MCF 10A (cell line): ENCODE results near the gene SERTM2. TPM values are rescaled to one million over a fixed set of nuclear protein-coding genes. Genes with fewer than 3 reads are reported as not detected.

Experiments
- BruUV-seq: library from RNA; stranded (reverse); fragments of 400-500 nt; replicated peaks from 2 replicates; lab custom pipeline; 2021; lab: Mats Ljungman, UMichigan
- CTCF ChIA-PET: fragments of 300-600 bp; sonication (Branson Sonifier 250); formaldehyde crosslinking; extraction: SDS; loops from one replicate; lab custom pipeline; 2021; ENCODE audit warnings: antibody characterized with exemption, inconsistent platforms; lab: Yijun Ruan, JAX
- POLR2A ChIA-PET: fragments of 300-600, 350-650 bp; sonication (Branson Sonifier 250); formaldehyde crosslinking; extraction: SDS; loops from one replicate; lab custom pipeline; 2020; ENCODE audit warnings: antibody characterized with exemption, inconsistent platforms; lab: Yijun Ruan, JAX
- DNase-seq: peaks from one replicate; pipeline ENCODE4 v3.0.0-alpha.2; 2018; ENCODE audit not compliant: unreplicated experiment
- H3K27ac Mint-ChIP-seq: one replicate; pipeline ENCODE4 v1.8.0; 2022; ENCODE audit warnings: mild to moderate bottlenecking, low read depth, mixed read lengths; ENCODE audit not compliant: unreplicated experiment
- H3K27me3 Mint-ChIP-seq: one replicate; pipeline ENCODE4 v1.8.0; 2022; ENCODE audit warnings: mixed read lengths; ENCODE audit not compliant: insufficient read depth, unreplicated experiment
- H3K36me3 Mint-ChIP-seq: one replicate; pipeline ENCODE4 v1.8.0; 2022; ENCODE audit warnings: mild to moderate bottlenecking, moderate library complexity, mixed read lengths; ENCODE audit not compliant: insufficient read depth, unreplicated experiment
- H3K4me1 Mint-ChIP-seq: one replicate; pipeline ENCODE4 v1.8.0; 2022; ENCODE audit warnings: mixed read lengths; ENCODE audit not compliant: insufficient read depth, unreplicated experiment
- H3K4me3 Mint-ChIP-seq: one replicate; pipeline ENCODE4 v1.8.0; 2022; ENCODE audit warnings: mild to moderate bottlenecking, moderate library complexity, mixed read lengths; ENCODE audit not compliant: unreplicated experiment
- H3K9me3 Mint-ChIP-seq: one replicate; pipeline ENCODE4 v1.8.0; 2022; ENCODE audit warnings: mixed read lengths; ENCODE audit not compliant: unreplicated experiment
- intact Hi-C: fragments of 100-400 bp; cut with micrococcal nuclease; formaldehyde crosslinking; loops from 2 replicates; pipeline ENCODE4 v1.14.1; 2022
- total RNA-seq: library from RNA; stranded (reverse); gene quantifications from 2 replicates; pipeline ENCODE4 v1.2.3, GENCODE V29; 2022
- TF ChIP-seq, protein P1 (sequence below): fragments of 200-600 bp; IDR thresholded peaks from one replicate; pipeline ENCODE4 v1.8.0; 2022; ENCODE audit warnings: antibody characterized with exemption, mild to moderate bottlenecking; ENCODE audit not compliant: unreplicated experiment

The SERTM2 gene
- total RNA-seq, 1 experiment from 2014 or later = not detected

DNA sequence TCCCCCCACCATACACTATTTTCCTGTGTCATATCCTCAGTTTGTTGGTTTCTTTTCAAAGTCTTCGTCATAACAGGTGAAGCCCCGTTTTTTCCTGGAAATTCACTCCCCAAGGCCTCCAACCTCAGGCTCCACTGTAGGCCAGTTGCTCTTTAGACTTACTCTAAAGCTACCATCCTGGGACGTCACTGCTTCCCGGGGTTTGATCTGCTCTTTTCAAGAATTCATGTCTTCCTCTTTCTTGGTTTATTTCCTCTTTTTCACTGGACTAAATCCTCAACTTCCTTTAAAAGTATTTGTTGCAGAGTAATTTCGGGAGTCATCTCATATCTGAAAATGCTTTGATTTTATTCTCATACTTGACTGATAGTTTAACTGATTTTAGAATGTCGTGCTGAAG, 6.5 kb upstream of the SERTM2 start:
- BruUV-seq = no TSS peak
- ChIA-PET CTCF (no interaction called here), POLR2A (no interaction called here)
- Mint-ChIP-seq H3K9me3 (no peaks in the 10 kb centered on the region), H3K4me3 (no peak overlapping the region), H3K27ac (no peak overlapping the region), H3K27me3 (peaks cover 34% of the 10 kb centered on the region), H3K36me3 (no peaks in the 10 kb centered on the region), H3K4me1 (no peaks in the 10 kb centered on the region)
- TF ChIP-seq, protein P1, sequence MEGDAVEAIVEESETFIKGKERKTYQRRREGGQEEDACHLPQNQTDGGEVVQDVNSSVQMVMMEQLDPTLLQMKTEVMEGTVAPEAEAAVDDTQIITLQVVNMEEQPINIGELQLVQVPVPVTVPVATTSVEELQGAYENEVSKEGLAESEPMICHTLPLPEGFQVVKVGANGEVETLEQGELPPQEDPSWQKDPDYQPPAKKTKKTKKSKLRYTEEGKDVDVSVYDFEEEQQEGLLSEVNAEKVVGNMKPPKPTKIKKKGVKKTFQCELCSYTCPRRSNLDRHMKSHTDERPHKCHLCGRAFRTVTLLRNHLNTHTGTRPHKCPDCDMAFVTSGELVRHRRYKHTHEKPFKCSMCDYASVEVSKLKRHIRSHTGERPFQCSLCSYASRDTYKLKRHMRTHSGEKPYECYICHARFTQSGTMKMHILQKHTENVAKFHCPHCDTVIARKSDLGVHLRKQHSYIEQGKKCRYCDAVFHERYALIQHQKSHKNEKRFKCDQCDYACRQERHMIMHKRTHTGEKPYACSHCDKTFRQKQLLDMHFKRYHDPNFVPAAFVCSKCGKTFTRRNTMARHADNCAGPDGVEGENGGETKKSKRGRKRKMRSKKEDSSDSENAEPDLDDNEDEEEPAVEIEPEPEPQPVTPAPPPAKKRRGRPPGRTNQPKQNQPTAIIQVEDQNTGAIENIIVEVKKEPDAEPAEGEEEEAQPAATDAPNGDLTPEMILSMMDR = no peak
- intact Hi-C loops = no loop called here
- DNase-seq = no peak

- TF ChIP-seq, protein P1 = no peak
- DNase-seq = no peak
- Mint-ChIP-seq H3K27ac (no peak overlapping the region), H3K4me1 (no peaks in the 10 kb centered on the region), H3K36me3 (no peaks in the 10 kb centered on the region), H3K4me3 (no peak overlapping the region), H3K27me3 (peaks cover 30% of the 10 kb centered on the region), H3K9me3 (no peaks in the 10 kb centered on the region)
- no TSS peak for BruUV-seq
- intact Hi-C loops = no loop called here
- CTCF ChIA-PET = no interaction called here
- POLR2A ChIA-PET = no interaction called here
Observed at GRCh38 chrX:111505783-111506182, 5.7 kb upstream of the SERTM2 start.

DNA sequence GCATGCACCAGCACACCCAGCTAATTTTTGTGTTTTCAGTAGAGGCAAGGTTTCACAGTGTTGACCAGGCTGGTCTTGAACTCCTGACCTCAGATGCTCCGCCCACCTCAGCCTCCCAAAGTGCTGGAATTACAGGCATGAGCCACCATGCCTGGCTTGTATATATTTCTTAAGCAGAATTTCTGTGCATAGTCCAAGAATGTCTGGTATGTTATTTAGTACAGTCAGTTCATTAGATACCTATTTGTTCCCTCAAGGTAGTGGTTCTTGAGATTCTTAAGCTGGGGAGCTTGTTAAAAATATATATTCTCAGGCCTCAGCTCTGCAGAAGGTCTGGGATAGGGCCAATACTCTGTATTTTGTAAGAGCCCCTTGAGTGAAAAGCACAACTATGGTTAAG, 4.6 kb upstream of the SERTM2 start:
- Mint-ChIP-seq H3K4me1 (no peaks in the 10 kb centered on the region), H3K4me3 (no peak overlapping the region), H3K27me3 (peaks cover 30% of the 10 kb centered on the region), H3K36me3 (no peaks in the 10 kb centered on the region), H3K9me3 (no peaks in the 10 kb centered on the region), H3K27ac (no peak overlapping the region)
- no peak for DNase-seq
- TF ChIP-seq, protein P1 = no peak
- BruUV-seq = no TSS peak
- ChIA-PET CTCF (interaction anchor here (0.6 kb wide), 2 partner anchors 212 to 775 kb away, joined by 3 read pairs; no protein-coding TSS in a partner anchor), POLR2A (no interaction called here)
- intact Hi-C loops = no loop called here

- POLR2A ChIA-PET = no interaction called here
- Mint-ChIP-seq H3K4me1 (no peaks in the 10 kb centered on the region), H3K9me3 (no peaks in the 10 kb centered on the region), H3K27me3 (peaks cover 35% of the 10 kb centered on the region), H3K27ac (no peak overlapping the region), H3K4me3 (no peak overlapping the region), H3K36me3 (no peaks in the 10 kb centered on the region)
- CTCF ChIA-PET = no interaction called here
- intact Hi-C loops = no loop called here
- no TSS peak for BruUV-seq
- peak; percentile 43 for DNase-seq
- TF ChIP-seq, protein P1 = no peak
Observed at GRCh38 chrX:111507933-111508332, 3.5 kb upstream of the SERTM2 start.
